ENCODE data around the gene SMAD7. TPM values are rescaled to one million over a fixed set of nuclear protein-coding genes. Genes with fewer than 3 reads are reported as not detected.

The SMAD7 gene
- total RNA-seq, 2 donors from 2014 or later = 80.8 to 107 TPM

DNA sequence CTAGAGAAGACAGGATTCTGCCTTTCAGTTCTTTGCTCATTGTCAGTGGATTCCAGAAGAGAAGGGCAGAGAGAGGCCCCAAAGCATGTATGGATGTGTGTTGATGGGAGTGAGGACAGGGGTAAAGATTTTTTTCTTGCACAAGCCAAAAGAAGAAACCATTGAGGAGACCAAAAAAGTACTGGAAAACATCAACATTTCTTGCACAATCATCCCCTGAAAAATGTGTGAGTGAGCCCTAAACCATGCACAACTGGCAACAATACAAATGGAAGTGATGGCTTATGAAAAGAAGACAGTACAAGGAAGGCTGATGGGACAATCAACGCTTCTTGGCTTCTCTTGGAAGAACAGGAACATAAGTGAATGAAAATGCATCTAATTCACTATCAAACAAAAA lies 5.6 kb upstream of the SMAD7 start:
- no peak for TF ChIP-seq CTCF (IDR thresholded peaks at IDR 0.05)
- Histone ChIP-seq H3K4me3 (no peak overlapping the region), H3K4me1 (ENCODE audit: control insufficient read depth in 1 of 2, low read depth in 2 of 2) (peaks cover 30 to 67% of the 10 kb centered on the region in 2 donors), H3K36me3 (no peaks in the 10 kb centered on the region), H3K27ac (peak overlapping the region; percentile 99 to 100), H3K27me3 (replicated peaks; ENCODE audit: insufficient read depth) (no peaks in the 10 kb centered on the region), H3K9me3 (no peaks in the 10 kb centered on the region)
- no peak for ATAC-seq (ENCODE audit: insufficient number of reproducible peaks, low FRiP score, low read depth)
- DNase-seq (ENCODE audit: low spot score) = no peak

GRCh38 chr18:48955830-48956261 lies 5.1 kb upstream of the SMAD7 start:
- H3K27ac ChIP-seq = peak overlapping the region; percentile 99 to 100
- peaks cover 30 to 67% of the 10 kb centered on the region in 2 donors for H3K4me1 ChIP-seq (ENCODE audit: control insufficient read depth in 1 of 2, low read depth in 2 of 2)
- peak overlapping the region; percentile 41 for H3K4me3 ChIP-seq
- TF ChIP-seq CTCF (IDR thresholded peaks at IDR 0.05) = no peak
- no peaks in the 10 kb centered on the region for H3K27me3 ChIP-seq (replicated peaks; ENCODE audit: insufficient read depth)
- peak; percentile 83 for ATAC-seq (ENCODE audit: insufficient number of reproducible peaks, low FRiP score, low read depth)
- no peaks in the 10 kb centered on the region for H3K36me3 ChIP-seq
- DNase-seq (ENCODE audit: low spot score) = peak; percentile 61
- no peaks in the 10 kb centered on the region for H3K9me3 ChIP-seq

- H3K9me3 ChIP-seq = no peaks in the 10 kb centered on the region
- DNase-seq (ENCODE audit: low spot score) (no peak), ATAC-seq (ENCODE audit: insufficient number of reproducible peaks, low FRiP score, low read depth) (peak; percentile 3)
- peaks cover 25 to 60% of the 10 kb centered on the region in 2 donors for H3K4me1 ChIP-seq (ENCODE audit: control insufficient read depth in 1 of 2, low read depth in 2 of 2)
- TF ChIP-seq CTCF (IDR thresholded peaks at IDR 0.05) = no peak
- no peaks in the 10 kb centered on the region for H3K36me3 ChIP-seq
- no peaks in the 10 kb centered on the region for H3K27me3 ChIP-seq (replicated peaks; ENCODE audit: insufficient read depth)
- peak overlapping the region; percentile 41 for H3K4me3 ChIP-seq
- peak overlapping the region; percentile 99 to 100 for H3K27ac ChIP-seq
Observed at GRCh38 chr18:48954886-48955819, 4.4 kb upstream of the SMAD7 start.

DNA sequence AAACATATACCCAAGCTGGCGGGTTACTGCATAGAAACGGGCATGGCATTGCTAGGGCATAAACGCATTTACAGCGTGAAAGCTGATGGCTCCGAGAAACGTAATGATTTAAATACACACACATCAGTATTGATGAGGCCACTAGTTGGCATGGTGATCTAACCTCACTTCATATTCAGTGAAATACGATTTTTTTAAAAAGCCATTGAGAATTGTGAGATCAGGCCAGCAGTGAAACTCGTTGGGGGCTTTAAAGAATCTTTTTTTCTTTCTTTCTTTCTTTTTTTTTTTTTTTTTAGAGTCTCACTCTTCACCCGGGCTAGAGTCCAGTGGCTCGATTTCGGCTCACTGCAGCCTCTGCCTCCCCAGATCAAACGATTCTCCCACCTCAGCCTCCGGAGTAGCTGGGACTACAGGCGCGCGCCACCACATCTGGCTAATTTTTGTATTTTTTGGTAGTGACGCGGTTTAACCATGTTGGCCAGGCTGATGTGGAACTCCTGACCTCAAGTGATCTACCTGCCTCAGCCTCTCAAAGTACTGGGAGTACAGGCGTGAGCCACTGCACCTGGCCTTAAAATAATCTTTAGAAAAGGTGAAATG lies 2.4 kb upstream of the SMAD7 start:
- peak overlapping the region; percentile 99 to 100 for H3K27ac ChIP-seq
- H3K4me1 ChIP-seq (ENCODE audit: control insufficient read depth in 1 of 2, low read depth in 2 of 2) = peaks cover 25 to 55% of the 10 kb centered on the region in 2 donors
- DNase-seq (ENCODE audit: low spot score) (no peak), ATAC-seq (ENCODE audit: insufficient number of reproducible peaks, low FRiP score, low read depth) (no peak)
- peaks cover under 1% of the 10 kb centered on the region for H3K36me3 ChIP-seq
- no peak for TF ChIP-seq CTCF (IDR thresholded peaks at IDR 0.05)
- peak overlapping the region; percentile 96 for H3K4me3 ChIP-seq
- no peaks in the 10 kb centered on the region for H3K9me3 ChIP-seq
- H3K27me3 ChIP-seq (replicated peaks; ENCODE audit: insufficient read depth) = no peaks in the 10 kb centered on the region

Measured in thoracic aorta (tissue), 2 donors.